ENCODE results near the gene TRIM66. TPM values are rescaled to one million over a fixed set of nuclear protein-coding genes. Genes with fewer than 3 reads are reported as not detected.

The TRIM66 gene
- total RNA-seq, 1 donor from 2014 or later, result 15.0 TPM

GRCh38 chr11:8658321-8659057 is 24.0 kb downstream of the TRIM66 start:
- Histone ChIP-seq H3K4me3 (no peak overlapping the region), H3K27ac (no peak overlapping the region), H3K9me3 (no peaks in the 10 kb centered on the region), H3K27me3 (no peaks in the 10 kb centered on the region), H3K4me1 (no peaks in the 10 kb centered on the region), H3K36me3 (no peaks in the 10 kb centered on the region)
- TF ChIP-seq, protein P1, sequence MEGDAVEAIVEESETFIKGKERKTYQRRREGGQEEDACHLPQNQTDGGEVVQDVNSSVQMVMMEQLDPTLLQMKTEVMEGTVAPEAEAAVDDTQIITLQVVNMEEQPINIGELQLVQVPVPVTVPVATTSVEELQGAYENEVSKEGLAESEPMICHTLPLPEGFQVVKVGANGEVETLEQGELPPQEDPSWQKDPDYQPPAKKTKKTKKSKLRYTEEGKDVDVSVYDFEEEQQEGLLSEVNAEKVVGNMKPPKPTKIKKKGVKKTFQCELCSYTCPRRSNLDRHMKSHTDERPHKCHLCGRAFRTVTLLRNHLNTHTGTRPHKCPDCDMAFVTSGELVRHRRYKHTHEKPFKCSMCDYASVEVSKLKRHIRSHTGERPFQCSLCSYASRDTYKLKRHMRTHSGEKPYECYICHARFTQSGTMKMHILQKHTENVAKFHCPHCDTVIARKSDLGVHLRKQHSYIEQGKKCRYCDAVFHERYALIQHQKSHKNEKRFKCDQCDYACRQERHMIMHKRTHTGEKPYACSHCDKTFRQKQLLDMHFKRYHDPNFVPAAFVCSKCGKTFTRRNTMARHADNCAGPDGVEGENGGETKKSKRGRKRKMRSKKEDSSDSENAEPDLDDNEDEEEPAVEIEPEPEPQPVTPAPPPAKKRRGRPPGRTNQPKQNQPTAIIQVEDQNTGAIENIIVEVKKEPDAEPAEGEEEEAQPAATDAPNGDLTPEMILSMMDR (IDR thresholded peaks at IDR 0.05), result no peak
- intact Hi-C loops (cut with DNase I), result no loop called here
- DNase-seq (no peak), ATAC-seq (no peak)

GRCh38 chr11:8656291-8656690 is 26.2 kb downstream of the TRIM66 start:
- Histone ChIP-seq H3K27me3 (no peaks in the 10 kb centered on the region), H3K36me3 (no peaks in the 10 kb centered on the region), H3K27ac (no peak overlapping the region), H3K4me3 (no peak overlapping the region), H3K9me3 (no peaks in the 10 kb centered on the region), H3K4me1 (no peaks in the 10 kb centered on the region)
- ATAC-seq (no peak), DNase-seq (no peak)
- TF ChIP-seq, protein P1 (IDR thresholded peaks at IDR 0.05), result no peak
- intact Hi-C loops (cut with DNase I), result no loop called here

DNA sequence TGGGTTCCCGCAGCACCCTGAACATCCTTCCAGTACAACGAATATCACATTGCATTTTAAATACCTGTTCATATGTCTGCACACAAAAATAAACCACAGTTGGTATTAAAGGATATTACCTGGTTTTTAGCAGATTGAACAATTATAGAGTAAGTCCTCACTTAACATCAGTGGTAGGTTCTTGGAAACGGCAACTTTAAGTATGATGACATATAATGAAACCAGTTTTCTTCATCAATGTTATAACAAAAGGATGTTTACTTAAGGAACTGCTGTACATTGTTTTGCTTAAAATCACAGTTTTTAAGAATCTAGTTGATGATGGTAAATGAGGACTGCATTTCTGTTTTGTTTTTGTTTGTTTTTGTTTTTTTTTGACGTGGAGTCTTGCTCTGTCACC is 28.0 kb downstream of the TRIM66 start:
- no peak for ATAC-seq
- intact Hi-C loops (cut with DNase I), result no loop called here
- TF ChIP-seq, protein P1 (IDR thresholded peaks at IDR 0.05), result no peak

DNA sequence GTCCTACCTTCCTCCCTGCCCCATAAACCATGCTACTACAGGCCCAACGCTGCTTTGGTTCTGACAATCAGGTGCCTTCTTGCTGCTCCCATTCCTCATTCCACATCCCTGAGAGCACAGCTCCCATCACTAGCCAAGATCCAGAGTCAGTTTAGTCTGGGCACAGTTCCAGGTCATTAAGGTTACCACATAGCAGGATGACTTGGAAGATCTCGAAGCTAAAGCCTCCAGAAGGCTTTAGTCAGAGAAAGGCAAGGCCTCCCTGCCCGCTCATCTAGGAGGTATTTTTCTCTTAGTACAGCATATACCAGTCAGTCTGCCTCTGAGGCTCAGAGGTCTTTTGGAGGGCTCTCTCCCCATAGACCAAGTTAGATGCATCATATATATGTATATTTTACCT is 30.3 kb downstream of the TRIM66 start:
- H3K36me3 ChIP-seq, result peaks cover 15% of the 10 kb centered on the region
- TF ChIP-seq, protein P1 (IDR thresholded peaks at IDR 0.05), result no peak

More for the DNA sequence above, 28.0 kb downstream of the TRIM66 start:
- H3K27ac ChIP-seq, result no peak overlapping the region
- no peaks in the 10 kb centered on the region for H3K9me3 ChIP-seq
- no peaks in the 10 kb centered on the region for H3K4me1 ChIP-seq
- no peaks in the 10 kb centered on the region for H3K36me3 ChIP-seq
- no peaks in the 10 kb centered on the region for H3K27me3 ChIP-seq
- DNase-seq, result no peak
- H3K4me3 ChIP-seq, result no peak overlapping the region

GRCh38 chr11:8650401-8650990 is 32.0 kb downstream of the TRIM66 start:
- Histone ChIP-seq H3K9me3 (no peaks in the 10 kb centered on the region), H3K4me3 (no peak overlapping the region), H3K27me3 (no peaks in the 10 kb centered on the region), H3K4me1 (no peaks in the 10 kb centered on the region), H3K27ac (no peak overlapping the region), H3K36me3 (peaks cover 32% of the 10 kb centered on the region)
- TF ChIP-seq, protein P1 (IDR thresholded peaks at IDR 0.05), result no peak
- intact Hi-C loops (cut with DNase I), result no loop called here
- DNase-seq (no peak), ATAC-seq (no peak)

More for the DNA sequence above, 30.3 kb downstream of the TRIM66 start:
- H3K27me3 ChIP-seq, result no peaks in the 10 kb centered on the region
- no peak overlapping the region for H3K27ac ChIP-seq
- ATAC-seq (no peak), DNase-seq (no peak)
- H3K4me1 ChIP-seq, result no peaks in the 10 kb centered on the region
- no peaks in the 10 kb centered on the region for H3K9me3 ChIP-seq
- H3K4me3 ChIP-seq, result no peak overlapping the region
- intact Hi-C loops (cut with DNase I), result no loop called here
